ENCODE results near the gene NSMCE1. TPM values are rescaled to one million over a fixed set of nuclear protein-coding genes. Genes with fewer than 3 reads are reported as not detected.

Gene NSMCE1
- total RNA-seq, 4 donors from 2014 or later, result 6.2 to 90.8 (median 27.2) TPM

DNA sequence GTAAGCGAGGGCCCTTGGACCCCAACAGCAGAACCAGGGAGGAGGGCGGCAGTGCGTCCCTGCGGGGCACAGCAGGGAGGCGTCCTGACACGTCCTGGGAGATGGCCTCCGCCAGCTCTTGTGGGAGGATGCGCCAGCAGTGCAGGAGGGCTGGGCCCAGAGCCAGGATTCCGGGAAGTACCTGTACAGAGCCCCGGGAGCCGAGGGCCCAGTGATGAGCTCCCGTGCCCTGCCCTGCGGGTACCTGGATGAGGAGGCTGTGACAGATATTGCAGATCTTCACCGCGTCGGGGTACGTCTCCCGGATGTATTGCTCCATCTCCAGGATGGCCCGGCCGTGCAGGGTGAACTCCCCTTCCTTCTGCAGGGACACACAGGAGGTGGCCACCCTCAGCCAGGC is 42.1 kb downstream of the NSMCE1 start:
- Histone ChIP-seq H3K4me3 (peak overlapping the region in 1 of 4 donors; percentile 19), H3K36me3 (peaks cover 0 to 4% (median 0%) of the 10 kb centered on the region in 4 donors), H3K27me3 (no peaks in the 10 kb centered on the region), H3K9me3 (no peaks in the 10 kb centered on the region), H3K27ac (peak overlapping the region; percentile 75 to 87 (median 83)), H3K4me1 (peaks cover 15 to 54% (median 44%) of the 10 kb centered on the region in 4 donors)
- intact Hi-C loops (cut with DNase I; ENCODE audit: low total_unique reads) (no loop called here), in situ Hi-C loops (cut with MboI; ENCODE audit: low pct_ligation_motif_present in 1 of 4, low pct_unique_long_range_greater_than_20kb in 1 of 4, low sequenced_read_pairs in 3 of 4) (loop anchor here in 2 of 4 donors (25.0 kb wide), 1 partner anchor 111 kb away; no protein-coding TSS in a partner anchor)
- TF ChIP-seq EP300 (IDR thresholded peaks at IDR 0.05; ENCODE audit: low read depth) (no peak), POLR2A (IDR thresholded peaks at IDR 0.05) (no peak), POLR2AphosphoS5 (IDR thresholded peaks at IDR 0.05) (no peak)
- TF ChIP-seq, protein P1, sequence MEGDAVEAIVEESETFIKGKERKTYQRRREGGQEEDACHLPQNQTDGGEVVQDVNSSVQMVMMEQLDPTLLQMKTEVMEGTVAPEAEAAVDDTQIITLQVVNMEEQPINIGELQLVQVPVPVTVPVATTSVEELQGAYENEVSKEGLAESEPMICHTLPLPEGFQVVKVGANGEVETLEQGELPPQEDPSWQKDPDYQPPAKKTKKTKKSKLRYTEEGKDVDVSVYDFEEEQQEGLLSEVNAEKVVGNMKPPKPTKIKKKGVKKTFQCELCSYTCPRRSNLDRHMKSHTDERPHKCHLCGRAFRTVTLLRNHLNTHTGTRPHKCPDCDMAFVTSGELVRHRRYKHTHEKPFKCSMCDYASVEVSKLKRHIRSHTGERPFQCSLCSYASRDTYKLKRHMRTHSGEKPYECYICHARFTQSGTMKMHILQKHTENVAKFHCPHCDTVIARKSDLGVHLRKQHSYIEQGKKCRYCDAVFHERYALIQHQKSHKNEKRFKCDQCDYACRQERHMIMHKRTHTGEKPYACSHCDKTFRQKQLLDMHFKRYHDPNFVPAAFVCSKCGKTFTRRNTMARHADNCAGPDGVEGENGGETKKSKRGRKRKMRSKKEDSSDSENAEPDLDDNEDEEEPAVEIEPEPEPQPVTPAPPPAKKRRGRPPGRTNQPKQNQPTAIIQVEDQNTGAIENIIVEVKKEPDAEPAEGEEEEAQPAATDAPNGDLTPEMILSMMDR (IDR thresholded peaks at IDR 0.05), result no peak
- no peak for DNase-seq
- WGBS, 2 donors (ENCODE audit: low coverage in 1 of 2), result 67 to 80% methylated on average over 1 to 20 of the region's 20 CpGs

DNA sequence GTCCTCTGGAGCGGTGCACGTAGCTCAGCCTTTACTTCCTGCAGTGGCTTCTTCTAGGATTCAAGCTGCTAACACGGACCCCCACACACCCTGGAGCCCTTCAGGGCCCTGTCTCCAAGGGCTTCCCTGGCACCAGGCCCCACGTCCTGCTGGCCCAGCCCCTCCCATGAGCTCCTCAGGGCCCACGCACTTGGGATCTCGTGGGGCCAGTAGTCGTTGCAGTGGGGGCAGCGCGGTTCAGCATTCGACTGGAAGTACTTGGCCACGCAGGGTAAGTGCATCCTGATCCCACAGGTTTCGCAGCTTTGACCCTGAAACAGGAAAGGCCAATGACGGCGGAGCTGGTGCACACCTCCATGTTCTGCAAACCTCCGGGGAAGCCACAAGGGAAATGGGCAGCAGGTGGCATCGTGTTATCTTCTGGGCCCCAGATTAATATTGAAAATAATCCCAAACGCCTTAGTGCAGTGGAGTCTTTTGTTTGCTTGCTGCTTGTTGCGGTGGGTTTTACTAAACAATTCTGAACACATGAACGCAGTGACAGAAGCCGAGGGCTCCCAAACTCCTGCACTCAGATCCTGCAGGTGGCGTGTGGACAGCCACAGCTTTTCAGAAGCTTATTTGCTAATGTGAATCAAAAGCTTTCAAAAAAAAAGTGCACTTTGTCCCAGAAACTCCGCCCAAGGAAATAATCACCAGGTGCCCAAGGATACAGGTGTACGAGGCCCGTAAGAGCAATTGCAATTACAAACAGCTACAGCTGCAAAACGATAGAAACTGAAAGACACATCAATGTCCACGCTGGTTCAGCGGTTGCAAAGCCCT is 42.8 kb downstream of the NSMCE1 start:
- DNase-seq, result peak; percentile 65
- Histone ChIP-seq H3K9me3 (no peaks in the 10 kb centered on the region), H3K27ac (peak overlapping the region; percentile 75 to 87 (median 83)), H3K4me1 (peaks cover 13 to 47% (median 39%) of the 10 kb centered on the region in 4 donors), H3K4me3 (peak overlapping the region in 1 of 4 donors; percentile 19), H3K27me3 (no peaks in the 10 kb centered on the region), H3K36me3 (peaks cover 0 to 4% (median 0%) of the 10 kb centered on the region in 4 donors)
- in situ Hi-C loops (cut with MboI; ENCODE audit: low pct_ligation_motif_present in 1 of 4, low pct_unique_long_range_greater_than_20kb in 1 of 4, low sequenced_read_pairs in 3 of 4) (loop anchor here in 2 of 4 donors (25.0 kb wide), 1 partner anchor 112 kb away; no protein-coding TSS in a partner anchor), intact Hi-C loops (cut with DNase I; ENCODE audit: low total_unique reads) (no loop called here)
- 31 to 63% methylated on average over 5 to 26 of the region's 27 CpGs for WGBS, 2 donors (ENCODE audit: low coverage in 1 of 2)
- TF ChIP-seq POLR2AphosphoS5 (IDR thresholded peaks at IDR 0.05) (peak in 1 of 3 donors; percentile 37), EP300 (IDR thresholded peaks at IDR 0.05; ENCODE audit: low read depth) (no peak), POLR2A (IDR thresholded peaks at IDR 0.05) (peak; percentile 17)
- TF ChIP-seq, protein P1 (IDR thresholded peaks at IDR 0.05), result peak in 3 of 5 experiments; percentile 34 to 59 (median 45)

DNA sequence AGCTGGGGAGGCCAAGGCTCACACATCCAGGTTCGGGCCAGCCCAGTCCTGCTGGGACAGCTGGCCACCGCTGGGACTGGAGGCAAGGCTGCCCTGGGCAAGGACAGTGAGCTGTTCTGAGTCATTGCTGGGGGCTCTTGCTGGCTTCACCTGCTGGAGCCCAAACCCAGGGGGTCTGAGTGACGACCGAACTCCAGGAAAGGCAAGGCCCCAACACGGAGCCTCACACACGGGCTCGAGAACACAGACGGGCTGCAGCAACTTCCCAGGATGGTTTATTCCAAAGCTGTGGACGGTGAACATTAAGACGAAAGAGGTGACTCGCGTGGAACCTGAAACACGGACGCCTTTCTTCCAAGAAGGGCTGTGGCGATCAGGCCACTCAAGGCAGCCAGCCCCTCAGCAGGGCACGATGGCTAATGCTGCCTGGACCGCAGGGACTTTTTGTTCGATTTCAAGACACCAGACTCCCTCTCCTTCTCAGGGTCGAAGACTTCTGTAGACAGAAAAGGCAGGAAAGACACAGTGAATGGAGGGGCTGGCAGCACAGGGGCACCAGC is 43.8 kb downstream of the NSMCE1 start:
- Histone ChIP-seq H3K36me3 (peaks cover 0 to 4% (median 0%) of the 10 kb centered on the region in 4 donors), H3K9me3 (no peaks in the 10 kb centered on the region), H3K4me3 (no peak overlapping the region), H3K27ac (peak overlapping the region in 1 of 4 donors; percentile 87), H3K27me3 (no peaks in the 10 kb centered on the region), H3K4me1 (peaks cover 8 to 38% (median 33%) of the 10 kb centered on the region in 4 donors)
- intact Hi-C loops (cut with DNase I; ENCODE audit: low total_unique reads), result no loop called here
- DNase-seq, result no peak
- TF ChIP-seq POLR2AphosphoS5 (IDR thresholded peaks at IDR 0.05) (no peak), EP300 (IDR thresholded peaks at IDR 0.05; ENCODE audit: low read depth) (no peak), POLR2A (IDR thresholded peaks at IDR 0.05) (no peak)
- TF ChIP-seq, protein P1 (IDR thresholded peaks at IDR 0.05), result no peak
- WGBS, 2 donors (ENCODE audit: low coverage in 1 of 2), result 87% methylated on average over 13 of the region's 19 CpGs; no CpG with 5 or more reads in 1 of the 2 donors
- in situ Hi-C loops (cut with MboI; ENCODE audit: low pct_ligation_motif_present in 1 of 4, low pct_unique_long_range_greater_than_20kb in 1 of 4, low sequenced_read_pairs in 3 of 4), result loop anchor here in 2 of 4 donors (25.0 kb wide), 1 partner anchor 112 kb away; no protein-coding TSS in a partner anchor

DNA sequence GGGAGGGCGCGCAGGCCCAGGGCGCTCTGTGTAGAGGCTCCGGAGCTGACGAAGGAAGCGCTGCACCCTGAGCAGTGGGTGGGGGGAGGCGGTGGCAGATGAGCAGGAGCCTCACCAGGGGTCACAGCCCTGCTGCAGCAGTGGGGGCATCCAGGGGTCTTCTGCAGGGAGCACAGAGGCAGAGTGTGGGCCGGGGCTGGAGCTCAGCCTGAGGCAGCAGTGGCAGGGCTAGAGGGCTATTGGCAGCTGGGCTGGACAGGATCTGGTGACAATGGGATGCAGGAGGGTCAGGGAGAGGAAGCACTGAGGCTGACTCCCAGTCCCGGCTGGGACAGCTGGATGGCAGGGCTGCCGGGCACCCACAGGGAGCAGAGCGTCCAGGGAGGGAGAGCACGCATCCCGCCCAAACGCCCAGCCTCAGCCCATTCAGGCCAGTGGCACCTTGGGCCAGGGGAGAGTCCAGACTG is 44.3 kb downstream of the NSMCE1 start:
- 95 to 97% methylated on average over 7 to 12 of the region's 14 CpGs for WGBS, 2 donors (ENCODE audit: low coverage in 1 of 2)
- TF ChIP-seq EP300 (IDR thresholded peaks at IDR 0.05; ENCODE audit: low read depth) (no peak), POLR2A (IDR thresholded peaks at IDR 0.05) (no peak), POLR2AphosphoS5 (IDR thresholded peaks at IDR 0.05) (no peak)
- TF ChIP-seq, protein P1 (IDR thresholded peaks at IDR 0.05), result no peak
- Histone ChIP-seq H3K27me3 (no peaks in the 10 kb centered on the region), H3K9me3 (no peaks in the 10 kb centered on the region), H3K36me3 (peaks cover 0 to 4% (median 0%) of the 10 kb centered on the region in 4 donors), H3K4me1 (peaks cover 8 to 33% (median 30%) of the 10 kb centered on the region in 4 donors), H3K4me3 (no peak overlapping the region), H3K27ac (no peak overlapping the region)
- DNase-seq, result no peak
- intact Hi-C loops (cut with DNase I; ENCODE audit: low total_unique reads), result no loop called here
- in situ Hi-C loops (cut with MboI; ENCODE audit: low pct_ligation_motif_present in 1 of 4, low pct_unique_long_range_greater_than_20kb in 1 of 4, low sequenced_read_pairs in 3 of 4), result no loop called here

Data from transverse colon (tissue), 4 donors.